8988T (cell line): Measurements from ENCODE around the gene PCCA.

Experiments used
- DNase-seq: peaks from one replicate; pipeline ENCODE4 v3.0.0; 2011

Gene PCCA

DNA sequence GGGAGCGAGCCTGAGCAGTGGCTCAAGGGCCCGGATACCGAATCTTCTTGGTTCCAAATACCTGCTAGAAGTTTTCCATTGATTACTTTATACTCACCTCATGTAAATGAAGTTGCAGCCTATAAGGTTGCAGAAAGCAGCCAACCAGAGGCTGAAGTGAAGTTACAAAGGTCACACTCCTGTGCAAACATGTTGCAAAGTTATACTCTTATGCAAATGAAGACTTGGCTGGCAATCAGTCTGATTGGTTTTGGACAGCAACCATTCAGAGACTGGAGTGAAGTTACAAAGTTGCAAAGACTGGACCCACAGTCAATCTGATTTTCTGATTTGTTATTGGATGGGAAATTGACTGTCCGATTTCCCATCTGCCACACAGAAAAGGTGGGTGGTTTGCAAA is 347.2 kb downstream of the PCCA start:
- DNase-seq: no peak

GRCh38 chr13:100438059-100438788 is 349.3 kb downstream of the PCCA start:
- DNase-seq: no peak

GRCh38 chr13:100439247-100439970 is 350.5 kb downstream of the PCCA start:
- no peak for DNase-seq

- peak; percentile 25 for DNase-seq
Measured at GRCh38 chr13:100440751-100441425, 352.0 kb downstream of the PCCA start.

GRCh38 chr13:100442095-100442832 is 353.4 kb downstream of the PCCA start:
- DNase-seq: no peak

- no peak for DNase-seq
Measured at GRCh38 chr13:100443278-100443997, 354.5 kb downstream of the PCCA start.

GRCh38 chr13:100443998-100444328 is 355.1 kb downstream of the PCCA start:
- no peak for DNase-seq

DNA sequence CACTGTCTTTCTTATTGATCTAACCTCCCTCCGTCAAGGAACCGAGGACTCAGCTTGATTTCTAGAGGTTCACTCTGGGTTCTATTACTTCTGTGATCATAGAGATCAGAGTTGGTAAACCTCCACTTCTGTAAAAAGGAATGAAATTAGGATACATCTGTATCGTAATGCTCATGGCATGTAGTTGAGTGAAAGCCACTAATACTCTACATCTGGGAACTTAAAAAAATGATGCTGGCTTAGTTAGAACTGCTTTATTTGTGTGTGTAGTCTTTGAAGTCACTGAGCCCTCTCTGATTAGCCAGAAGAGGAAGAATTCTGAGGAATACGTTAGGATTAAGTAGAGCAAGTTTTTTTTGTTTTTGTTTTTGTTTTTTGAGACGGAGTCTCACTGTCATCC is 358.9 kb downstream of the PCCA start:
- no peak for DNase-seq

- no peak for DNase-seq
Measured at GRCh38 chr13:100451923-100452322, 363.0 kb downstream of the PCCA start.

DNA sequence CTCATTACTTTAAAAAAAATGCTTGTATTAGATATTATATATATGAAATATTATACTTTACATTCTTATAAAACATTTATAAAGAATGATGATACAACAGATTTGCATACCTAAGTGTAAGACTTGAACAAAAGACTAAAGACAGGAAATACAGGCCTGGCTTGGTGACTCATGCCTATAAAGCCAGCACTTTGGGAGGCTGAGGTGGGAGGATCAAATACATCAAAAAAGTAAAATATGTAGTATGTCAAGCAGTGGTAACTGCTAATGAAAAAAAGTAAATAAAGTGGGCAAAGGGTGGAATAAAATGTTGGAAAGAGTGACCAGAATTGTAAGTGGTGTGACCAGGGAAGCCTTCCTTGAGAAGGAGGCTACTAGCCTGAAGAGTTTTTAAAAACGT is 366.0 kb downstream of the PCCA start:
- no peak for DNase-seq

DNA sequence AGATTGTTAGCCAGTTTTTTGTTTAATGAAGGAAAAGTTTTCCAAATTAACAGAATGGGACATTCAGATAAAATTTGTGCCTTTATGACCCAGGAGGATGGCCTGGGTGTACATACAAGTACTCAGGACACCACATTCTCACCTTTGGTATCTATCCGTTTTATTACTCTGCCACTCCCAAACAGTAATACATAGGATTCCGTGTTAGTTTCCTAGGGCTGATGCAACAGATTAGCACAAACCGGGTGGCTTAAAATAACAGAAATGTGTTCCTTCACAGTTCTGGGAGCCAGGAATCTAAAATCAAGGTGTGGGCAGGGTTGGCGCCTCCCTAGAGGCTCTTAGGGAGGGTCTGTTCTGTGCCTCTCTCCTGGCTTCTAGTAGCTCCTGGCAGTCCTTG is 369.8 kb downstream of the PCCA start:
- no peak for DNase-seq

DNA sequence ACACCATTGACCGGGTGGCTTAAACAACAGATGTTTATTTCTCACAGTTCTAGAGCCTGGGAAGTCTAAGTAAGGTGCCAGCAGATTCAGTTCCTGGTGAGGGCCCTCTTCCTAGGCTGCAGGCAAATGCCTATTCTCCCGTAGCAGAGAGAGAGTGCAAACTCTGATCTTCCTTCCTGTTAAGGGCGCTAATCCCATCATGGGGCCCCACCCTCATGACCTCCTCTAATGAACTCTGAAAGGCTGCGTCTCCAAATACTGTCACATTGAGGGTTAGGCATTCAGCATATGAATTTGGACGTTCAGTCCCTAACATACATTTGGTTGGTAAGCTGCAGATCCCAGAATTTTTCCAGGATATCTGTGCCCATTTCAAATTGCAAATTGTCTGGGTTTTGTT is 370.9 kb downstream of the PCCA start:
- no peak for DNase-seq

DNA sequence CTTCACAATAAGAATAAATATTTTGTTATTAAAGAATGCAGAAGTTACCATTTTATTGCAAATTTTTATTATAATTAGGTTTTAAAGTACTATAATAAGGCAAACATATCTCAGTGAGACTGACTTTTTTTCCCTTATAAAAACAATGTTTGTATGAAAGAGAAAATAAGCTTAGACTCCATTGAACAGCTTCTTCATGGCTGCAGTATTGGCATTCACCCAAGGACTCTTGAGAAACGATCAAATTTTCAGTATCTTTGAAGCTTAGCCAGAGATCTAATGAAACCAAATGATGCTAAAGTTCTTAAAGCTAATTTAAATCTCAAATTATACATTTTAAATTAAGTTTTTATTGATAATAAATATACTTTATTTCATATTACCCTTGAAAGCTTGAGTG is 371.4 kb downstream of the PCCA start:
- DNase-seq: no peak

- no peak for DNase-seq
Measured at GRCh38 chr13:100460791-100461190, 371.9 kb downstream of the PCCA start.

DNA sequence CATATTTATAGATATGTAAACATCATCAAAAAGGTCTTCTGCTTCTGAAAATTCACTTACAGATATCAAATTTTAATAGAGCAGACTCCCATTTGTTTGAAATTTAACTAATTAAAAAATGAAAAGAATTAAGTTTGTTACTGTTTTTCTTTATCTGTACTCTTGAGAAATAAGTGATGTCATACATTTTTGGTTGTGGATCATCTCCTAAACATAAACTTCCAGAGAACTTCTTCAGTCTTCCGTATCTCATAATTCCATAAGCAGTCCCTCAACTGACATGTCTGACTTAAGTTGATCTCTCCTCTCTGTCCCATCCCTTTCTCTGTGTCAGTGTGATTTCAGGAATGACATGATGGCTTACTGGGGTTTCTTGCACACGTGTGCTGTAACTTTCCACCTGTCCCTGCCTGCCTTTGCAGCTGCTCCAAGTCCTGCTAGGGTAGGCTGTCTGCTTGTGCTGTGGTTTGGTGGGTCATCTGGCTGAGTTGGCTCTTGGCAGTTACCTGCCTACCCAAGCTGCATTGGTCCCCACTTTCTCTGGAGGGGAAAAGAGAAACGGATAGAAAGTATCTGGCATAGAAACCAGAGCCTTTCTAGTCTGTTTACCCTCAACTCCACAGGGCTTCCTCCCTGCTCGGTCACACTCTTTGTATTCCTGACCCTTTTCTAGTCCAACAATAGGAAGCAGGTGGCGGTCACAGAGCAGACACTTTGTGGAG is 372.6 kb downstream of the PCCA start:
- DNase-seq: no peak

DNA sequence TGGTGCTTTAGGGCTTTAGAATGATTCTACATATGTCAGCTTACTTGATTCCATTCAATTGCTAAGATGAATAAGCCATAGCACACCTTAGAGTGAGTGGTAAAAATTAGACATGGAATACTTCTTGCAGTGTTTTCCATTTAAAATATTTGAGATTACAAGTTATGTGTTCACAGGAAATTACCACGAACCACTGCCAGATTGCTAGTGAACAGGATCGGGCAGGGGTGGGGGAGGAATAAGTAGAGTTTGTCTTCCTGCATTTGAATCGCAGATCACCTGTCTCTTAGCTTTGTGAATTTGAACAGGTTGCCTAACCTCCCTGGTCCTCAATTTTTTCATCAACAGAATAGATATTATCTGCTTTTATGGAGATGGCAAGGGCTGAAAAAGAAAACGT is 375.1 kb downstream of the PCCA start:
- DNase-seq: no peak

GRCh38 chr13:100465558-100465957 is 376.7 kb downstream of the PCCA start:
- DNase-seq: no peak

- DNase-seq: no peak
Measured at GRCh38 chr13:100470866-100471505, 382.1 kb downstream of the PCCA start.

GRCh38 chr13:100473087-100473486 is 384.2 kb downstream of the PCCA start:
- DNase-seq: no peak

DNA sequence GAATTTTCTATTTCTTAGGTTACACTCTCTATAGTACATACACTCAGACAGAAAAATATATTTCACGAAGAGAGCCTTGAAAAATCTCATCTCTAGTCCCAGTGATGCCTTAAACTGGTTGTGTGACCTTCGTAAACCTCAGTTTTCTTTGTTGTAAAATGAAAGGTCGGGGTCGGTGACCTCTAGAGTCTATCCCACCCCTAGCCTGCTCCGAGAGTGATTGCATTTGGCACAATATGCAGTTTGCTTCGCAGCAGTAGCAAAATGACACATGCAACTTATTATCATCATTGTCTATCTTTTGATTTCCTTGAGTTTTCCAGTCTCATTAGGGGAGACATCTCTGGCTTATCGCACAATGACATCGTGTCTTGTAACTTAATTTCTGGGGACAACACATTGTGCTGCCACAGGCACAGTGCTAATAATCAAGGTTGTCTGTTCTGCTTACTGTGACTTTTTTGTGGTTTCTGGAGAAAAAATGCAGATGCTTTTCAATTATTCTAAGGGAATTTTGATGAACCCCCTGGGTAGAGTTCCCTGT is 384.7 kb downstream of the PCCA start:
- DNase-seq: no peak

GRCh38 chr13:100476963-100477362 is 388.1 kb downstream of the PCCA start:
- DNase-seq: no peak
